Measurements from ENCODE around the gene NDUFB6. TPM values are rescaled to one million over a fixed set of nuclear protein-coding genes. Genes with fewer than 3 reads are reported as not detected.

Gene NDUFB6
- total RNA-seq, 1 donor from 2014 or later = 25.8 TPM

- Mint-ChIP-seq H3K27me3 (peaks cover 24% of the 10 kb centered on the region), H3K4me3 (no peak overlapping the region), H3K36me3 (ENCODE audit: low read depth) (no peaks in the 10 kb centered on the region), H3K4me1 (no peaks in the 10 kb centered on the region), H3K27ac (no peak overlapping the region), H3K9me3 (no peaks in the 10 kb centered on the region)
- intact Hi-C loops (cut with micrococcal nuclease) = loop anchor here (1.0 kb wide), 1 partner anchor 388 kb away; no protein-coding TSS in a partner anchor
- DNase-seq (no peak), ATAC-seq (ENCODE audit: low read depth) (no peak)
- TF ChIP-seq CTCF (IDR thresholded peaks at IDR 0.05) = no peak
- ChIA-PET POLR2A (interaction anchor here (1.5 kb wide), 1 partner anchor 202 kb away, joined by 3 read pairs; no protein-coding TSS in a partner anchor), CTCF (interaction anchor here (1.1 to 12.2 kb wide), 15 partner anchors 8 to 646 kb away, joined by 3 to 440 read pairs (median 5); partner anchors contain the start of gene ACO1)
Observed at GRCh38 chr9:32580631-32581300, 7.8 kb upstream of the NDUFB6 start.

- Mint-ChIP-seq H3K9me3 (no peaks in the 10 kb centered on the region), H3K4me3 (no peak overlapping the region), H3K27me3 (peaks cover 20% of the 10 kb centered on the region), H3K36me3 (ENCODE audit: low read depth) (no peaks in the 10 kb centered on the region), H3K4me1 (no peaks in the 10 kb centered on the region), H3K27ac (no peak overlapping the region)
- TF ChIP-seq CTCF (IDR thresholded peaks at IDR 0.05) = peak; percentile 97
- ChIA-PET CTCF (interaction anchor here (0.7 to 12.2 kb wide), 19 partner anchors 9 to 393 kb away, joined by 3 to 440 read pairs (median 6); partner anchors contain the start of genes ACO1 and RIGI), POLR2A (interaction anchor here (1.0 to 1.6 kb wide), 5 partner anchors 28 to 201 kb away, joined by 3 read pairs; partner anchors contain the start of genes ACO1, SMIM27 and TOPORS)
- ATAC-seq (ENCODE audit: low read depth) = peak; percentile 64
- intact Hi-C loops (cut with micrococcal nuclease) = loop anchor here (1.0 kb wide), 1 partner anchor 201 kb away; no protein-coding TSS in a partner anchor
- DNase-seq = peak; percentile 59
Observed at GRCh38 chr9:32579706-32580331, 6.9 kb upstream of the NDUFB6 start.

- intact Hi-C loops (cut with micrococcal nuclease) = loop anchor here (1.0 kb wide), 1 partner anchor 200 kb away; no protein-coding TSS in a partner anchor
- H3K27me3 Mint-ChIP-seq = peaks cover 17% of the 10 kb centered on the region
- no peak overlapping the region for H3K4me3 Mint-ChIP-seq
- no peak for TF ChIP-seq CTCF (IDR thresholded peaks at IDR 0.05)
- DNase-seq = no peak
- H3K4me1 Mint-ChIP-seq = no peaks in the 10 kb centered on the region
- H3K27ac Mint-ChIP-seq = no peak overlapping the region
- POLR2A ChIA-PET = interaction anchor here (1.0 to 1.6 kb wide), 4 partner anchors 27 to 200 kb away, joined by 3 read pairs; partner anchors contain the start of genes ACO1, SMIM27 and TOPORS
- CTCF ChIA-PET = interaction anchor here (0.7 to 12.2 kb wide), 13 partner anchors 10 to 394 kb away, joined by 3 to 440 read pairs (median 8); partner anchors contain the start of genes ACO1 and RIGI
- ATAC-seq (ENCODE audit: low read depth) = no peak
- no peaks in the 10 kb centered on the region for H3K36me3 Mint-ChIP-seq (ENCODE audit: low read depth)
- no peaks in the 10 kb centered on the region for H3K9me3 Mint-ChIP-seq
Observed at GRCh38 chr9:32578976-32579375, 6.0 kb upstream of the NDUFB6 start.

GRCh38 chr9:32577316-32577715 lies 4.4 kb upstream of the NDUFB6 start:
- Mint-ChIP-seq H3K4me3 (no peak overlapping the region), H3K36me3 (ENCODE audit: low read depth) (peaks cover 8% of the 10 kb centered on the region), H3K27me3 (peaks cover 17% of the 10 kb centered on the region), H3K4me1 (peaks cover 11% of the 10 kb centered on the region), H3K27ac (no peak overlapping the region), H3K9me3 (no peaks in the 10 kb centered on the region)
- DNase-seq (no peak), ATAC-seq (ENCODE audit: low read depth) (no peak)
- intact Hi-C loops (cut with micrococcal nuclease) = no loop called here
- CTCF ChIA-PET = interaction anchor here (12.2 kb wide), 1 partner anchor 199 kb away, joined by 440 read pairs; no protein-coding TSS in a partner anchor
- no peak for TF ChIP-seq CTCF (IDR thresholded peaks at IDR 0.05)
- POLR2A ChIA-PET = no interaction called here

GRCh38 chr9:32574858-32575257 lies 1.9 kb upstream of the NDUFB6 start:
- peaks cover 10% of the 10 kb centered on the region for H3K27me3 Mint-ChIP-seq
- peaks cover 15% of the 10 kb centered on the region for H3K36me3 Mint-ChIP-seq (ENCODE audit: low read depth)
- no peaks in the 10 kb centered on the region for H3K9me3 Mint-ChIP-seq
- peaks cover 21% of the 10 kb centered on the region for H3K4me1 Mint-ChIP-seq
- no peak for DNase-seq
- H3K27ac Mint-ChIP-seq = no peak overlapping the region
- intact Hi-C loops (cut with micrococcal nuclease) = loop anchor here (5.0 kb wide), 1 partner anchor 652 kb away; no protein-coding TSS in a partner anchor
- no peak for TF ChIP-seq CTCF (IDR thresholded peaks at IDR 0.05)
- no peak for ATAC-seq (ENCODE audit: low read depth)
- POLR2A ChIA-PET = no interaction called here
- CTCF ChIA-PET = interaction anchor here (1.0 to 12.2 kb wide), 4 partner anchors 18 to 393 kb away, joined by 3 to 440 read pairs (median 4); partner anchors contain the start of gene ACO1
- no peak overlapping the region for H3K4me3 Mint-ChIP-seq
